Measurements from ENCODE around the gene DCP1B. TPM values are rescaled to one million over a fixed set of nuclear protein-coding genes. Genes with fewer than 3 reads are reported as not detected.

DCP1B gene
- total and polyA plus RNA-seq, 12 donors, result 1.1 to 4.9 (median 2.0) TPM

- no peaks in the 10 kb centered on the region for H3K9me3 ChIP-seq
- peaks cover 4 to 55% (median 18%) of the 10 kb centered on the region in 9 donors for H3K4me1 ChIP-seq
- intact Hi-C loops (cut with DNase I), result loop anchor here in 8 of 10 donors (5.0 to 10.0 kb wide), 4 partner anchors 284 to 304 kb away; no protein-coding TSS in a partner anchor
- H3K27ac ChIP-seq, result peak overlapping the region in 7 of 10 donors; percentile 34 to 62 (median 51)
- 62 to 65% methylated on average over 21 of the region's 21 CpGs for WGBS, 2 donors
- peak; percentile 27 to 65 (median 48) for ATAC-seq
- H3K27me3 ChIP-seq, result peaks cover 0 to 4% (median 0%) of the 10 kb centered on the region in 7 donors
- H3K36me3 ChIP-seq, result peaks cover 0 to 20% (median 0%) of the 10 kb centered on the region in 9 donors
- peak overlapping the region in 4 of 10 donors; percentile 6 to 20 (median 12) for H3K4me3 ChIP-seq
- DNase-seq, result peak in 1 of 2 donors; percentile 46
- TF ChIP-seq CTCF (IDR thresholded peaks at IDR 0.05), result no peak
Observed at GRCh38 chr12:1935700-1936378, 68.4 kb downstream of the DCP1B start.

GRCh38 chr12:1935242-1935641, 69.0 kb downstream of the DCP1B start:
- peak in 1 of 8 donors; percentile 4 for ATAC-seq
- H3K27ac ChIP-seq, result no peak overlapping the region
- no peak for DNase-seq
- 62 to 74% methylated on average over 10 of the region's 10 CpGs for WGBS, 2 donors
- H3K27me3 ChIP-seq, result peaks cover 0 to 4% (median 0%) of the 10 kb centered on the region in 7 donors
- no peak overlapping the region for H3K4me3 ChIP-seq
- peaks cover 0 to 14% (median 0%) of the 10 kb centered on the region in 9 donors for H3K36me3 ChIP-seq
- no peaks in the 10 kb centered on the region for H3K9me3 ChIP-seq
- peaks cover 4 to 54% (median 18%) of the 10 kb centered on the region in 9 donors for H3K4me1 ChIP-seq
- intact Hi-C loops (cut with DNase I), result loop anchor here in 8 of 10 donors (5.0 to 10.0 kb wide), 4 partner anchors 283 to 303 kb away; no protein-coding TSS in a partner anchor
- TF ChIP-seq CTCF (IDR thresholded peaks at IDR 0.05), result no peak

GRCh38 chr12:1934831-1935230, 69.4 kb downstream of the DCP1B start:
- H3K27me3 ChIP-seq, result peaks cover 0 to 4% (median 0%) of the 10 kb centered on the region in 7 donors
- no peak for TF ChIP-seq CTCF (IDR thresholded peaks at IDR 0.05)
- WGBS, 2 donors, result 81 to 82% methylated on average over 12 of the region's 12 CpGs
- H3K9me3 ChIP-seq, result no peaks in the 10 kb centered on the region
- DNase-seq (no peak), ATAC-seq (no peak)
- peaks cover 2 to 50% (median 18%) of the 10 kb centered on the region in 9 donors for H3K4me1 ChIP-seq
- H3K27ac ChIP-seq, result no peak overlapping the region
- intact Hi-C loops (cut with DNase I), result loop anchor here in 8 of 10 donors (5.0 to 10.0 kb wide), 5 partner anchors 283 to 303 kb away; no protein-coding TSS in a partner anchor
- peaks cover 0 to 12% (median 0%) of the 10 kb centered on the region in 9 donors for H3K36me3 ChIP-seq
- H3K4me3 ChIP-seq, result no peak overlapping the region

- no peak for TF ChIP-seq CTCF (IDR thresholded peaks at IDR 0.05)
- Histone ChIP-seq H3K27me3 (peaks cover 0 to 4% (median 0%) of the 10 kb centered on the region in 7 donors), H3K4me3 (no peak overlapping the region), H3K27ac (no peak overlapping the region), H3K4me1 (peaks cover 0 to 44% (median 14%) of the 10 kb centered on the region in 9 donors), H3K9me3 (no peaks in the 10 kb centered on the region), H3K36me3 (peaks cover 0 to 12% (median 0%) of the 10 kb centered on the region in 9 donors)
- WGBS, 2 donors, result 79 to 86% methylated on average over 5 of the region's 5 CpGs
- ATAC-seq (no peak), DNase-seq (no peak)
- intact Hi-C loops (cut with DNase I), result loop anchor here in 2 of 10 donors (5.0 to 10.0 kb wide), 2 partner anchors 289 to 292 kb away; no protein-coding TSS in a partner anchor
Observed at GRCh38 chr12:1934068-1934467, 70.2 kb downstream of the DCP1B start.

Data from heart right ventricle (tissue), 16 donors.